ENCODE results near the gene EPB41L4A.
"Not testable (repeated sequence)": the region's sequence is repeated elsewhere in the genome, so short reads cannot be mapped to it uniquely, and the experiment has no call there.

The EPB41L4A gene

DNA sequence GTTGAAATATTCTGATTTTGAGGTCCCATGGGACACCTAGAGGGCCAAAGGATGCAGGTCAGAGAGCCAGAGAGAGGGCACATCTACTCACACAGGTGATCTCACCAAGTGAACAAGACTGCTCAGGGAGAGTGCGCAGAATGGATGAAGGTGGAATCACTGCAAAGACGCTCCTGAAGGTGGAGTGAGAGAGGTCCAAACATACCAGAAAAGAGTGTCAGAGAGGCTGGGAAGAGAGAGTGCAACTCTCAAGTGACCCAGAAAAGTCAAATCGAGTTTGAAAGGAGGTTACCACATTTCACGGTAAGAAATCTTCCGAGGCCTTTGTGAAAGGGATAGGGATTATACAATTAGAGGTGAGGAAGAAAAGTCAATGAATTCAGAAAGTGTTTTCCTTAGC lies 173.4 kb downstream of the EPB41L4A start:
- no peak for DNase-seq

DNA sequence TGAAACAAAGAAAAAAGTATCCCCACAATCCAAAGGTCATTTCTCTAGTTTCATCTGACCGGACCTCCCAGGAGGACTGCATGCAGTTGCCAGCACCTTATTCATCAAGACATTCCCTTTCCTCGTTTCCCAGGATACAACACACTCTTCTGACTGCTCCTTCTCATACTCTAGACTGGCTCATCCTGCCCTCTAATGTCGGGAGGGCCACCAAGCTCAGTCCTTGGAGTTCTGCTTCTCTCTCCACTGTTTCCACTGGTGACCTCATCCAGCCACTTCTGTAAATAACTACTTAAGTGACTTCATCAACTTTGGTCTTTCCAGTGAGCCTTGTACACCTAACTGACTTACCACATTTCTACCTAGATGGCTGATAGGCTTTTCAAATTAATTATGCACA lies 179.1 kb downstream of the EPB41L4A start:
- DNase-seq: no peak

DNA sequence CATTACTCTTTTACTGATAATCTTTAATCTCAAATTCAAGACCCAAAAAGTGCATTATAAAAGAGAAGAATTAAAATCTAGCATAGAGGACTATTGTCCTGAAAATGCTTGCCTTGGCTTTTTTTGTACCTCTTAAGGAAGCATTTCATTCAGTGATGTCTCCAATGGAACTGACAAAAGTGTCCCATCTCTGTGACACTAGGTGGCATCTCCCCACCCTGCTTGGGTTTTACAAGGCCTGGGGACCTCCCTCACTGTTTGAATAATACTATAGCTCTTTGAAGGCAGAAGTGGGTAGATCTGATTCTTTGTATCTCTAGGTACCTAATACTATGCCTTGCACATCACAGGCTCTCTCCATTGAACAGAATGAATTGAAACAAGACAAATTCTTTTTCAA lies 180.6 kb downstream of the EPB41L4A start:
- DNase-seq: no peak

DNA sequence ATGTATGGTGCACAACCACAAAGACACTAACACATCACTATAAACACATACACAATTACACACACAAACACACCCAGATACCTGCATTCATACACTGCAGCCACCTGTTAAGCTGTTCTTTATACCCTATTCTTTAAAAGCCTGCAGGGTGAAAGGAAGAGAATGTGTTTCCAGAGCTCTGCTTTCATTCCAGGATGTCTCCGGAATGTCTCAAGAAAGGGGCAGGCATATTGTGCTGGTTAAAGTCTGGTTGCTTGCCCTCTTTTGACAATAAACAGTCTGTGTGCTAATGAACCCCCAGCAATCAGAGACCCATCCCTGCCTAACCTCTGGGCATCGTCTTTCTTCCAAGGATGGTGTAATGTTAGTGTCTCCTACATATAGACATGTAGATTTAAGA lies 181.6 kb downstream of the EPB41L4A start:
- DNase-seq: no peak

DNA sequence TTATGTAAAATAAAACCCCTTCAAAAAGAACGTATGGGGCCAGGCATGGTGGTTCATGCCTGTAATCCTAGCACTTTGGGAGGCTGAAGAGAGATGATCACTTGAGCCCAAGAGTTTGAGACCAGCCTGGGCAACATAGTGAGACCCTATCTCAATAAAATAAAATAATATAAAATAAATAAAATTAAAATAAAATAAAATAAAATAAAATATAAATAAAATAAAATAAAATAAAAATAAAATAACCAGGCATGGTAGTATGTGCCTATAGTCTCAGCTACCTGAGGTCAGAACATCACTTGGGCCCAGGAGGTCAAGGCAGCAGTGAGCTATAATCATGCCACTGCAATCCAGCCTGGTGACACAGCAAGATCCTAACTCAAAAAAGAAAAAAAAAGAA lies 185.1 kb downstream of the EPB41L4A start:
- no peak for DNase-seq

DNA sequence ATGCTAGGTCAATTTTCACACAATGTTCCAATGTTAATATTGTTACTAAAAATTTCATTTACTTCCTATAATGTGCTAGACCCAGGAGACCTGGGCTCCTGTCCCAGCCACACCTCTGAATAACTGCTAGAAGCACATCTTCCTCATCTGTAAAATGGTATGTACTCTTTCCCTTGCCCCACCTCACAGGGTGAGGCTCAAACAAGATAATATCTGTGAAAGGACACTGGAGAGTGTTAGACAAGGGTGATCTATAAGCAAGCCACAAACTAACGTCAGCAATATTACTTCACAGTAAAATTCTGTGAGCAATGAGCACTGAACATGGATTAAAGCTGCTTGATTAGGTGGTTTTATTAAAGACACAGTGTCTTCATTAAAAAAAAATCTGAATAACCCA lies 186.4 kb downstream of the EPB41L4A start:
- DNase-seq: no peak

DNA sequence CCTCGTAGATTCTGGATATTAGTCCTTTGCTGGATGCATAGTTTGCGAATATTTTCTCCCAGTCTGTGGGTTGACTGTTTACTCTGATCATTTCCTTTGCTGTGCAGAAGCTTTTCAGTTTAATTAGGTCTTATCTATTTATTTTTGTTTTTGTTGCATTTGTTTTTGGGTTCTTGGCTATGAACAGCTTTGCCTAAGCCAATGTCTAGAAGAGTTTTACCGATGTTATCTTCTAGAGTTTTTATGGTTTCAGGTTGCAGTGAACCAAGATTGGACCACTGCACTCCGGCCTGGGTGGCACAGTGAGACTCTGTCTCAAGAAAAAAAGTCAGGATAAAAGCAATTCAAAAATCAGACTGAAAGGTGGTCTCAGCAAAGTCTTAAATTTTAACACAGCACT lies 188.5 kb downstream of the EPB41L4A start:
- DNase-seq: no peak

DNA sequence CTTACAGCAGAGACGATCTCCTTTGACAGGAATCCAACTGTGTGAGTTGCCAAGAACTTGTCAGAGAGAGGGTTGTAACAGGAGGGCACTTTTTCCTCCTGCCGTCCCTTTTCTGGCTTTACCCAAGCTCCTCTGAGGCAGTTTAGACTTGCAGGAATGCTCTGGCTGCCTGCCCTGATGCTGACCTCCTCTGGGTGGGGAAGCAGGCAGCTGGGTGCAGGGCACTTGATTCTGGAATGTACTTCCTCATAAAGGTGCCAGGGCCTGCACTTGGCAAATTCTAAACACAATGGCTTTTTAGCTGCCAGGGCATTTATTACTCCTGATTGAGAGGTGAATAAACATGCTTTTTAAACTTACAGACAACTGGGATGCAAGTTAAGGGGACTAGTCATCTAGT lies 190.4 kb downstream of the EPB41L4A start:
- no peak for DNase-seq

DNA sequence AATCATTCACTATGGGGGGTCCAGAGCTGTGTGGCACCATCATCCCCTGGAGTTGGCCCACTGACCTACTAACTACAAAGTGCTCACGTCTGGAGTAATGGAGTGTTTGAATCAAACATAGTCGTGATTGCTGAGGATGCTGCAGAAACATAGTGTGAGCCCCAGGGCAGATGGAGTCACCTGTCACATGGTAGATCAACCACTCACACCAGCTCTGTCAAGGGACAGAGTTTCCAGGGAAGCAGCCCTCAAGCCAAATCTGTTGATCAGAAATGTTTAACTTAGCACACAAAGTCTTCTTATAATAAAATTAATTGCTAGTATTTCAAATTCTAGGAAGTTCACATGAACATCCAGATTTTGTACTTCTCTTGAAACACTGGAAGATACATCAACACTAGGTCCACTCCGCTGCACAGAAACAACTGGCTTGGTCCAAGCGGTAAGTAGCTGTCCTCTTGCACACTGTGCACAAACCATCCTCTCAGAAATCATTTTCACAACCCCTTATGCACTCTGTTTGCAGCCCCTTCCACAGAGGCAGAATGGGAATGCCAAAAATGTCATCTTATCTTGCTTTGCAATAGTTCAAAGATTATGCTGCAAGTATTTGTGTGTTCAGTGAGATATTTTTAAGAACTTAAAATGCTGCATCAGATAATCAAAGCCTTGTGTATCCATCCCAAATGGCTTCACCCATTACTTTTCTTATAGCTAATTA lies 191.0 kb downstream of the EPB41L4A start:
- DNase-seq: no peak

DNA sequence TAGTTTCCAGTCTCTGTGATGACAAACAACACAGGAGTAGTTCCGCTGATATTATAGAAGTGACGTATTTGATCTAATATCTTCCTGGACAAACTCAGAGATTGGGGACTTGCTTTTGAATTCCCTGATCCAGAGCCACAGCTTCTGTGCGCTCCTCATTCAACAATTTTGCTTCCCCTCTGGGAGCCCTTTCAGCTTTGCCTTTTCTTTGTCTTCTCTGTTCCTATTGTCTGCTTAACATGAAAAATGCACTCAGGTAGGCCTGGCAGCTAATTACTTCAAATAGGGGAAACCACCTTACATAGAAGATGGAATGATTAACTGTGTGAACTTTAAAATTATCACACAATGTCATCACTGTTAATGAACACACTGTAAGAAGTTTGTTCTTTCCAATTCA lies 192.9 kb downstream of the EPB41L4A start:
- no peak for DNase-seq

DNA sequence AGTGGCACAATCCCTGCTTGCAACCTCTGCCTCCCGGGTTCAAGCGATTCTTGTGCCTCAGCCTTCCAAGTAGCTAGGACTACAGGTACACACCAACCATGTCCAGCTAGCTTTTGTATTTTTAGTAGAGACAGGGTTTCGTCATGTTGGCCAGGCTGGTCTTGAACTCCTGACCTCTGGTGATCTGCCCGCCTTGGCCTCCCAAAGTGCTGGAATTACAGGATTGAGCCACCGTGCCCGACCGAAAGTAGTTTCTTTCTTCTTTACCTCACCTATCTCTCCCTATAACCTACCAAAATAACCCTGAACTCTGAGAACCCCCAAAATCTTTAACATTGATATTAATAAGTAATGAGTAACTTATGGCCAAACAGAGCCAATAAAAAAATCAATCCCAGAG lies 196.1 kb downstream of the EPB41L4A start:
- DNase-seq: not testable (repeated sequence)

DNA sequence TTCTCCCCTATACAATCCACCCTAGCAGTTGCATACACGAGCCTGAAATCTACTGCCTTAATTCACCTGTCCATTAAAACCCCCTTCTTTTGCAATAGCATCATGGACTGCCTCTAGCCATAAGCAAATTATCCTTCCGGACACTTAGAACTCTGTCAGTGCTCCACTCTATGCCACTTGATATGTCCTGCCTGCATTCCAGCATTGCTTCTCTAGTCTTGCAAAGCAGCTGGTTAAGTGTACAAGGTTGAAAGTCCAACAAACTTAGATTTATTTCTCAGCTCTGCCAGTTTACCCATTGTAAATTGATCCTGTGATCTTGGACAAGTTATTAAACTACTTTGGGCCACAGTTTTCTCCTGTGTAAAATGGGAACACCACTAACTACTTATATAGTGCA lies 197.9 kb downstream of the EPB41L4A start:
- no peak for DNase-seq

DNA sequence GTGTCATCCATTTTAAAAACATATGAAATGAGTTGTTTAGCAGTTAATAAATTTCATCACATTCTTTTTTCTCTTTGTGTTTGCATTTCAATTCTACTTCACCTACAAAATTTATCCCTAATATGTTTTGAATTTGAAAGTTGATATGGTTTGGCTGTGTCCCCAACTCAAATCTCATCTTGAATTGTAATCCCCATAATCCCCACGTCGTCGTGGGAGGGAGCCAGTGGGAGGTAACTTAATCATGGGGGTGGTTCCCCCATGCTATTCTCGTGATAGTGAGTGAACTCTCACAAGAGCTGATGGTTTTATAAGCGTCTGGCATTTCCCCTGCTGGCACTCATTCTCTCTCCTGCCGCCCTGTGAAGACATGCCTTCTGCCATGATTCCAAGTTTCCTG lies 200.1 kb downstream of the EPB41L4A start:
- no peak for DNase-seq

DNA sequence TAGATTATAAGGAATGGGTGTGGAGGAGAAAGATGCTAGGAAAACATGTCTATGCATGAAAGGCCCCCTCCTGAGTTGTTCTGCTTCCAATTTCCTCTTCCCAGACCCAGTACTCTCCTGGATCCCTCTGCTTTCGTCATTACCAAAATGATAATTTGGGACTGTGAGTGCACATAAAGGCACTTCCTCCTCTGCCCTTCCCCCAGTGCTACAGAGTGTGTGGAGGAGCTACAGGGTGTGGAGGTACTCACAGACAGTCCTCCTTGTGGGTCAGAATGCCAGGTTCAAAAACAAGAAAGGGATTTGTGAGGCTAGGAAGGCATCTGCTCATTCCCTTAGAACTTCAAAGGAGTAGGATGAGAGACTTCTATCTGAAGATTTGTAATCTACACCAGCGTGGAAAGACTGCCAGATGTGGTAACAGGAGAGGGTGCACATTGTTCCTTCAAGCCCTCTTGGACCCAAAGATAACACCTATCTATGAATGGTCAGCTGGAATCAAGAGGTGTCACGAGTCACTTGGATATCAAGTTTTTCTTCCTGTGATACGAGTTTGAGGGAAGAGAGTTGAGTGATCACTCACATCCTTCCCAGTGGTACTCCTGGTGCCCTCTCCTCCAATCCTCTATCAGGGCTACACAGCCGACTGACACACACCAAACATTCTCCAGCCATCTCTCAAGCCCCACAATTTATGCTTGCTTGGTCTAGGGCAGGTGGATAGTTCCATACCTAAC lies 201.1 kb downstream of the EPB41L4A start:
- no peak for DNase-seq

DNA sequence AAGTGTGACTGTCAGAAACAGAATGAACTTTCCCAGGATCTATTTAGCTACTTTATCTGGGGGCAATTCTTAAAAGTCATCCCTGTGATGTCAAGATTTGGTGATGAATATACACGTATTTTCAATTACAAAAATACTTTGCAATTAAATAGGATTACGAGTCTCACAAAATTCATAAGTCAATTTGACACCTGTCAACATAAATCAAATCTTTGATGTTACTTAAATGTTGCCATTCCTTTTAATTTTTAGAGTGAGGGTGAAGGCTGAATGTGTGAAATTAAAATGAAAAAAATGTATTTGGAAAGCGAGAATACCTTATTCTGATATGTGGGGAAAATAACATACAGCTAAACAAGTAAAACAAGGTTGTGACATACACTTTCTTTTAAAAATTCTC lies 202.9 kb downstream of the EPB41L4A start:
- DNase-seq: no peak

DNA sequence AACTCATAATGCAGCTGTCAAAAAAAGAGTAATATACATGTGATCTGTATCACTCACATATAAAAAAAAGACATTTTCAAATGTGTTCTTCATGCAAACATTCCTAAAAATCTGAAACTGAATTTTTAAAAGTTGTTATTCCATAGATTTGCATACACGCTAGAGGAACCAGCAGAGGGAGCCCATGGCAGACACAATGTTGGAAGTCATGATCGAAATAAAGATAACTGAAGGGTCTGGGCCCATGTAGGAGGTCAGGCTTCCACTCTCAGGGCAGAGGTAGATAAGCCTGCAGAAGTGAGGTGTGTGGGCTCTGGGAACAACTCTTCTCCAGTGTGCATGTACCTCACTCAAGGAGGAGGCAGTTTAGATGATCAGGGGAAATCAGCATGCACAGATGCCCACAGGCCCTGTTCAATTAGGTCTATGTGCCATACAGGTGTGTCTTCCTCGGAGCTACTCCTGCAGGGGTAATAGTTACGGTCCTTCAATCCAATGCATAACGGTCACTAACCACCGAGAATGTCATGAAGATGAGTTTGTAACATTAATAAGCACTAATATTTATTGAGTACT lies 208.6 kb downstream of the EPB41L4A start:
- no peak for DNase-seq

DNA sequence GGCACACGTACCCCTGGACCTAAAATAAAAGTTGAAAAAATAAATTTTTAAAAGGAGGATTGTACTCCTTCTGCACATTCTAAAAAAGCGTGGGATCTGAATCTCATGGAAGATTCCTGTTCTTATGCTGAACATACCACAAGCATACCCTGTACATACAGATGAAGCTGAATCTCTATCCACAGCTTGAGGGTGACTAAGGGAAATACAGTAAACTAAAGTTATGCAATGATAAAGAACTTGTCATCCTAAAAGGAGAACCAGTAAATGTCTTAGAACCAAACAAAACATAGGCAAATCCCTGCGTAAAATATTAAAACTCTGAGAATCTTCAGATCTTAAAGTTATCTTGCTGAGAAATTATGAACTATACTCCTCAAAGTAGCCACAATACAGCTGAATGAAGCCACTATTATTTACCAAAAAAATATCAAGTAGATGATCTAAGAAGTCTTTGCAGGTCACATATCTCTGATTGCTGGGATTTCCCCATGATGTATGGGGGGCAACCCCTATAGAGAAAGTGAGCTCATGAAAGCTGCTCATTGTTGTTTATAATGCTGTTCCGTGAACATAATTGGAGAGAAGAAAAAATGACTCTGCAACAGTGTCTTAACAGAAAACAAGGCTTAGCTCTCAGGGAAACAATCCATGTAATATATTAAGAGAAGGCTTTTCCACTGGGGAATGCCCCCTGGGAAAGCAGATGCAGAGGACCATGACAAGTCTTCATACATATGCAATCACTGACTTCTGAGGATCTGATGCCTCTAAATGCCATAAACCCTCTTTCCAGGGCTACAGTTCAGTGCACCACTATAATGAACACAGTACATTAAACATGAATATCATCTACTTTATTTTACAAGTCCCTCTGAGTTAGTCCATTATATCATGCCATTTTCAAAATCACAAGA lies 210.1 kb downstream of the EPB41L4A start:
- DNase-seq: no peak

DNA sequence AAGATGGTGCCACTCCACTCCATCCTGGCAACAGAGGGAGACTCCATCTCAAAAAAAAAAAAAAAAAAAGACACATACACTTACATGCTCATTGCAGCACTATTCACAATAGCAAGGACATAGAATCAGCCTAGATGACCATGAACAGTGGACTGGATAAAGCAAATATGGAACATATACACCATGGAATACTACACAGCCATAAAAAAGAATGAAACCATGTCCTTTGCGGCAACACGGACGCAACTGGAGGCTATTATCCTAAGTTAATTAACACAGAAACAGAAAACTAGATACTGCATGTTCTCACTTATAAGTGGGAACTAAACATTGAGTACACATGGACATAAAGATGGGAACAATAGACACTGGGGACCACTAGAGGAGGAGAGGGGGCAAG lies 210.9 kb downstream of the EPB41L4A start:
- DNase-seq: not testable (repeated sequence)

DNA sequence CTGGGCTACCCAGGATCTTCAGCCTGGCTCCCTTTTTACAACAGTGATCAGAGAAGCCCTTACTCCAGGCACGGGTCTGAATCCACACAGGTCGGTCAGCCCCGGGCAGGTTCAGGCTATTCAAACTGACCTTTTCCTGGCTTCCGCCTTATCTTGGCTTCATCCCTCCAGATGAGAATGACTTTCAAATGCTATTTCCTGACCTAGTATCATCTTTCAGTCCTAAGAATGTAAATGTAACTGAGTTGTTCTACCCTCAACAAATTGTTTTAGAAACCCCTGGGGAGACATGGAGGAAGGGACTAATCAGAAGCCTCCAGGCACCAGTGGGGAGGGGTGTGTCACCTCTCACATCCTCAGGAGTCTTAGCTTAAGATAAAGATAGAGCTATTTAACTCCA lies 213.2 kb downstream of the EPB41L4A start:
- no peak for DNase-seq

DNA sequence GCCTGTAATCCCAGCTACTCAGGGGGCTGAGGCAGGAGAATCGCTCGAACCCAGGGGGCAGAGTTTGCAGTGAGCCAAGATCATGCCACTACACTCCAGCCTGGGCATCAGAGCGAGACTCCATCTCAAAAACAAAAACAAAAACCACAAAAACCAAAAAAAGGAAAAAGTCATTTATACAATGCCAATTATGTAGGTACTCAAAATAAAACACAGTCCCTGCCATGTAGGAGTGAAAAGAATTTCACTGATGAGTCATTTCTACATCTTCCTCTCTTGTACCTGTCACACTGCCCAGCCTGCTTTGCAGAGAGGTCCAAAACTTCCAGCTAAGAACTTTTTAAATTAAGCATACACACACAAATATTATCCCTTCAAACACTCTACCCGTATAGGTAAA lies 215.8 kb downstream of the EPB41L4A start:
- DNase-seq: no peak

DNA sequence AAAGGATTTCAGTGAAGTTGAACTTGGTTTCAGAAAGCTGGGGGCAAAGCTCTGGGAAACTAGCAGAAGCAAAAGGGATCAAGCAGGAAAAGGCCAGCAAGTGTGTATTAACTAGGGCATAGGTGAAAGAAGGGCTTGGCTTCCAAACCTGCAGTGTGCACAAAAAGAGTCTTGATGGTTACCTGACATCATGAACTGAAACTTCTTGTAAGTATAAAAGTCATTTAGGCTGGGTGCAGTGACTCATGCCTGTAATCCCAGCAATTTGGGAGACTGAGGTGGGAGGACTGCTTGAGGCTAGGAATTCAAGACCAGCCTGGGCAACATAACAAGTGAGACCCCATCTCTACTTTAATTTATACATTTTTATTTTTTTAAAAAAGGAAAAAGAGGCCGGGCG lies 216.4 kb downstream of the EPB41L4A start:
- no peak for DNase-seq

DNA sequence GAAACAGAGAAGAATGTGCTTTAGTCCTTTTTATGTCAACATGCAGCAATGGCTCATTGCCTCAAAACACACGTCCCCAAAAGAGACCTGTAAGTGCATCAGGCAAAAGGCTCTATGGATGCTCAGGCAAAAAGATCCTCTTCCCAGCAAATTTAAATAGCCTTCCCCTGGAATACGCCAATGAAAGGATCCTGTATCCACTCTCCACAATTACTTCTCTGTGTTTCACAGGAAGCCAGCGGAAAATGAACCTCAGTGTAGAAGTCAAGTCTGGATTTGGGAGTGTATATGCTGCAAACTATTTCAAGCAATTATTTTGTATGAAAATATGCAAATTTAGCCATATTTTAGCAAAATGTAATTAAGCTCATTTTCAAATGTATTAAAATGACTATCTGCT lies 217.9 kb downstream of the EPB41L4A start:
- DNase-seq: no peak

DNA sequence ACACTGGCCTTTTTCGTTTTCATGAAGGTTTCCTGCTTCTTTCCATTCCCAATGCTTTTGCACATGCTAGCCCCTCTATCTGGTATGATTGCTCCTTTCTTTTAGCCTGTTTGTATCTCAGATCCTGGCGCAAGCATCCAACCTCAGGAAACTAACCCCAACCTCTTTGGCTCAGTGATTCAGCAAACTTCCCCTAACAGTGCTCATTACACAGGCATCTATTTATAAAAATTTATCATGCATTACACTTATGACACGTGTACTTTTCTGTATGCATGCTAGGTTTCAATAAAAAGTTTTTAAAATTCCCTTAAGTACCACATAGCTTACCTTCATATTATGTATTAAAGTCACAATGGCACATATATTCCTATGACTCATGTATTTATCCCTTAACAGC lies 218.9 kb downstream of the EPB41L4A start:
- no peak for DNase-seq
